Left lung (tissue), 10 donors: ENCODE data around the gene HNF4A. TPM values are rescaled to one million over a fixed set of nuclear protein-coding genes. Genes with fewer than 3 reads are reported as not detected.

Experiments
- ATAC-seq: fragments of 200-7000 bp; cut with Tn5 transposase; one replicate; pipeline ENCODE4 v1.9.1; 2020; ENCODE audit warnings: moderate library complexity
- DNase-seq, 4 donors: peaks; one replicate each; pipeline ENCODE4 v3.0.0-alpha.2; 2013 to 2020
- H3K27ac ChIP-seq, 2 donors: fragments of 200-600 bp; sonication (generic) in 1 of 2; one replicate each; pipeline versions ENCODE4 v1.5.0 to v1.8.0; 2020 to 2021
- H3K27me3 ChIP-seq, 2 donors: fragments of 200-600 bp; sonication (generic) in 1 of 2; one replicate each; pipeline versions ENCODE4 v1.5.0 to v1.8.0; 2020 to 2021
- H3K36me3 ChIP-seq, 2 donors: fragments of 200-600 bp; sonication (generic) in 1 of 2; one replicate each; pipeline versions ENCODE4 v1.5.0 to v1.8.0; 2020 to 2021
- H3K4me1 ChIP-seq, 2 donors: fragments of 200-600 bp; one replicate each; pipeline ENCODE4 v1.8.0; 2021
- H3K4me3 ChIP-seq, 2 donors: fragments of 200-600 bp; sonication (generic) in 1 of 2; one replicate each; pipeline versions ENCODE4 v1.5.0 to v1.8.0; 2020 to 2021; ENCODE audit warnings: mild to moderate bottlenecking in 1 of 2
- H3K9me3 ChIP-seq, 2 donors: fragments of 200-600 bp; sonication (generic) in 1 of 2; one replicate each; pipeline versions ENCODE4 v1.5.0 to v1.8.0; 2020 to 2021
- CTCF ChIP-seq, 2 donors: fragments of 200-600 bp; sonication (generic) in 1 of 2; IDR thresholded peaks; one replicate each; pipeline versions ENCODE4 v1.5.0 to v1.8.0; 2021; ENCODE audit warnings: antibody characterized with exemption in 2 of 2
- intact Hi-C, 2 donors: fragments of 100-400 bp; cut with DNase I; formaldehyde crosslinking; loops; one replicate each; pipeline versions ENCODE4 v1.11.2 to v1.14.2; 2022
- polyA plus RNA-seq, 6 donors: library from polyadenylated mRNA; unstranded; fragments of 120-200 nt; gene quantifications; one replicate each; pipeline ENCODE4 v1.2.1, GENCODE V29; 2013; ENCODE audit not compliant: insufficient read length in 6 of 6
- total RNA-seq, 2 donors: library from RNA; stranded (reverse); fragmentation: NEBNext Ultra II Directional; extraction: Animal tissue kit (Norgen Biotek cat#: 25700); gene quantifications; one replicate each; pipeline ENCODE4 v1.2.1, GENCODE V29; 2021
- donor health status: DM: no; HTN: yes; CAD: no.
- donor health status: DM: no; HTN: no; CAD: no.

Gene HNF4A
- total and polyA plus RNA-seq, 8 donors: 0.21 to 3.5 (median 0.96) TPM

GRCh38 chr20:44406572-44407137 is 51.2 kb downstream of the HNF4A start:
- Histone ChIP-seq H3K4me3 (no peak overlapping the region), H3K36me3 (no peaks in the 10 kb centered on the region), H3K9me3 (no peaks in the 10 kb centered on the region), H3K4me1 (no peaks in the 10 kb centered on the region), H3K27ac (no peak overlapping the region), H3K27me3 (peaks cover 0 to 5% of the 10 kb centered on the region in 2 donors)
- intact Hi-C loops: no loop called here
- no peak for DNase-seq
- ATAC-seq: no peak
- no peak for TF ChIP-seq CTCF (IDR thresholded peaks at IDR 0.05)

GRCh38 chr20:44407402-44408184 is 52.1 kb downstream of the HNF4A start:
- Histone ChIP-seq H3K36me3 (no peaks in the 10 kb centered on the region), H3K4me3 (no peak overlapping the region), H3K27me3 (peaks cover 0 to 11% of the 10 kb centered on the region in 2 donors), H3K27ac (no peak overlapping the region), H3K9me3 (no peaks in the 10 kb centered on the region), H3K4me1 (no peaks in the 10 kb centered on the region)
- peak in 1 of 4 donors; percentile 42 for DNase-seq
- ATAC-seq: peak; percentile 70
- intact Hi-C loops: no loop called here
- TF ChIP-seq CTCF (IDR thresholded peaks at IDR 0.05): no peak

GRCh38 chr20:44409132-44409600 is 53.7 kb downstream of the HNF4A start:
- intact Hi-C loops: no loop called here
- Histone ChIP-seq H3K27ac (no peak overlapping the region), H3K9me3 (no peaks in the 10 kb centered on the region), H3K4me1 (no peaks in the 10 kb centered on the region), H3K36me3 (no peaks in the 10 kb centered on the region), H3K27me3 (peaks cover 0 to 22% of the 10 kb centered on the region in 2 donors), H3K4me3 (no peak overlapping the region)
- ATAC-seq: peak; percentile 50
- TF ChIP-seq CTCF (IDR thresholded peaks at IDR 0.05): no peak
- DNase-seq: no peak

- ATAC-seq (no peak), DNase-seq (no peak)
- intact Hi-C loops: no loop called here
- no peak for TF ChIP-seq CTCF (IDR thresholded peaks at IDR 0.05)
- Histone ChIP-seq H3K4me3 (no peak overlapping the region), H3K36me3 (no peaks in the 10 kb centered on the region), H3K27ac (no peak overlapping the region), H3K9me3 (no peaks in the 10 kb centered on the region), H3K27me3 (peaks cover 0 to 24% of the 10 kb centered on the region in 2 donors), H3K4me1 (no peaks in the 10 kb centered on the region)
These were observed 55.1 kb downstream of the HNF4A start for GRCh38 chr20:44410583-44411019.

GRCh38 chr20:44411020-44411756 is 55.7 kb downstream of the HNF4A start:
- H3K27ac ChIP-seq: no peak overlapping the region
- ATAC-seq (no peak), DNase-seq (no peak)
- H3K4me1 ChIP-seq: no peaks in the 10 kb centered on the region
- H3K9me3 ChIP-seq: no peaks in the 10 kb centered on the region
- intact Hi-C loops: no loop called here
- H3K36me3 ChIP-seq: no peaks in the 10 kb centered on the region
- TF ChIP-seq CTCF (IDR thresholded peaks at IDR 0.05): no peak
- H3K27me3 ChIP-seq: peaks cover 0 to 24% of the 10 kb centered on the region in 2 donors
- H3K4me3 ChIP-seq: no peak overlapping the region
